Adrenal gland (tissue), 12 donors: ENCODE results near the gene FHOD3. TPM values are rescaled to one million over a fixed set of nuclear protein-coding genes. Genes with fewer than 3 reads are reported as not detected.
A peak's percentile ranks its signal among the peaks of the same experiment; 100 is the strongest.

ENCODE experiments used
- DNase-seq, 7 donors: peaks; one replicate each; pipeline ENCODE4 v3.0.0-alpha.2; 2019 to 2020
- H3K27ac ChIP-seq, 5 donors: fragments of 200-600 bp; sonication (generic) in 4 of 5; 1 replicate in 3 of 5; 2 replicates in 2 of 5; pipeline versions ENCODE4 v1.5.1 to v1.8.0; 2016 to 2020; ENCODE audit warnings: mild to moderate bottlenecking in 1 of 5
- H3K27me3 ChIP-seq: fragments of 200-600 bp; 2 replicates; pipeline ENCODE4 v1.8.0; 2021
- H3K36me3 ChIP-seq, 2 donors: fragments of 200-600 bp; replicated peaks in 1 of 2; 1 replicate in 1 of 2; 2 replicates in 1 of 2; pipeline versions ENCODE4 v1.5.1 to v1.8.0; 2018 to 2022
- H3K4me1 ChIP-seq, 2 donors: fragments of 200-600 bp; replicated peaks in 1 of 2; 1 replicate in 1 of 2; 2 replicates in 1 of 2; pipeline versions ENCODE4 v1.5.1 to v1.8.0; 2018 to 2021
- H3K4me3 ChIP-seq, 4 donors: fragments of 200-600 bp; sonication (generic) in 3 of 4; one replicate each; pipeline ENCODE4 v1.5.1; 2016 to 2018
- H3K9me3 ChIP-seq, 3 donors: fragments of 200-600 bp; sonication (generic) in 1 of 3; replicated peaks in 1 of 3; 1 replicate in 2 of 3; 2 replicates in 1 of 3; pipeline versions ENCODE4 v1.5.1 to v1.8.0; 2016 to 2021
- CTCF ChIP-seq, 6 experiments: fragments of 450-650 bp in 4 of 6; fragments of 200-600 bp in 2 of 6; sonication (generic) in 1 of 6; IDR thresholded peaks; 1 replicate in 5 of 6; 2 replicates in 1 of 6; pipeline versions ENCODE4 v1.5.1 to v1.8.0; 2016 to 2021; ENCODE audit warnings: antibody characterized with exemption in 6 of 6, mild to moderate bottlenecking in 2 of 6, moderate library complexity in 1 of 6
- POLR2A ChIP-seq, 2 donors: fragments of 450-650 bp; IDR thresholded peaks; one replicate each; pipeline ENCODE4 v1.6.1; 2017; ENCODE audit warnings: antibody characterized with exemption in 2 of 2, mild to moderate bottlenecking in 2 of 2, moderate library complexity in 1 of 2
- WGBS, 4 donors: extraction: QIAGEN DNeasy Blood & Tissue Kit in 2 of 4; methylation state at CpG; one replicate each; pipeline versions ENCODE4 v1.1.5 to v1.1.7; 2013 to 2017; 5-methylcytosine and 5-hydroxymethylcytosine counted together
- intact Hi-C, 2 donors: fragments of 100-400 bp; cut with DNase I; formaldehyde crosslinking; loops; one replicate each; pipeline versions ENCODE4 v1.14.1 to v1.15.0; 2022 to 2023
- polyA plus RNA-seq, 3 donors: library from polyadenylated mRNA; stranded (reverse); fragments of 200-250 nt in 2 of 3; fragments of 350-450 nt in 1 of 3; fragmentation: Illumina TruSeq in 1 of 3; extraction: RNeasy Lipid Tissue Mini Kit (QIAGEN cat#74804) in 1 of 3; gene quantifications; one replicate each; pipeline ENCODE4 v1.2.3, GENCODE V29; 2013 to 2014
- total RNA-seq, 9 donors: library from RNA; depleted of rRNA in 4 of 9; stranded (reverse); fragments of >200 nt in 4 of 9; fragments of 120-200 nt in 1 of 9; fragmentation: NEBNext Ultra II Directional in 1 of 9; extraction: Animal tissue kit (Norgen Biotek cat#: 25700) in 1 of 9; gene quantifications; one replicate each; pipeline versions ENCODE4 v1.1.0 to v1.2.4, GENCODE V29; 2013 to 2023
- donor health status: healthy with polysubstance abuse.
- donor health status: Bipolar disorder and iron deficiency.
- donor health status: DM: yes; HTN: yes; CAD: no.
- donor health status: DM: no; HTN: no; CAD: no.
- donor health status: DM: no; HTN: no; CAD: no.
- donor health status: DM: yes; HTN: yes; CAD: no.

Gene FHOD3
- total and polyA plus RNA-seq, 12 donors, result 17.5 to 87.9 (median 48.5) TPM

DNA sequence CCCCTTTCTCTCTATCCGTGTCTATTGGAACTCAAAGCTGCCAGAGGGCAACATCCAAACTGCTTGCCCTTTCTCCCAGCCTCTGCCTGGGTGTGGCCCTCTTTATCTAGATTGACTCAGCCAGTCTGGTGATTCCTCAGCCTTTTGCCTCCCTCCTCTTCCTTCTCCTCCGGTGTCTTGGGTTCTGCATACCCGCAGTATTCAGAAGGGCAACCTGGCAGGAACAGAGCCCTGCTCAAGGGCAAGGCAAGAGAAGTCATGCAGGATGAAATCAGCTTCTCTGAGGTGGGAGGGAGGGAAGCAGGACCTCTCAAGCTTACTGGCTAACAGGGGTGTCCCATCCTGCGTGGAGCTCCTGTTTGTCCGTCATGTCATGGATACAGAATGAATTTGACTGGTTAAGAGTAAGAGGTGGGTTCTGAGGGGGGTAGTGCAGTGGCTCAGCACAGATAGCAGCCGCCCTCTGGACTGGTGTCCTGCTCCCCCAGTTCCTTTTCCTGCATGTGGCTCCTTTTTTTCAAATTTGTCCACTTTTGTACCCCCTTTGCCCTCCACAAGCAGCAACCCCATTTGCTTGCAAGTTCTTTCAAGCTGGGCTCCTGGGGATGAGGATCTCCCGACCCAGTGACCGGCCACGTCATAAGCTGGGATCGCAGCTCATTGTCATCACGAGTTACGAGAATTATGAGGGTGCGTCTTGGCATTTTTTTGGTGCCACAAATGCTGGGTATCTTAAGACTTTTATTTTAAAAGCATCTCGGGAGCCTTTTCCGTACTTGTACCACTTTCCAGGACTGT is 154.1 kb downstream of the FHOD3 start:
- H3K4me3 ChIP-seq, result no peak overlapping the region
- WGBS, 4 donors, result 83 to 85% (median 85%) methylated on average over 15 of the region's 15 CpGs
- no peak overlapping the region for H3K27ac ChIP-seq
- H3K4me1 ChIP-seq, result peaks cover 0 to 13% of the 10 kb centered on the region in 2 donors
- intact Hi-C loops, result no loop called here
- H3K9me3 ChIP-seq, result no peaks in the 10 kb centered on the region
- TF ChIP-seq CTCF (IDR thresholded peaks at IDR 0.05), result no peak
- TF ChIP-seq POLR2A (IDR thresholded peaks at IDR 0.05), result no peak
- no peaks in the 10 kb centered on the region for H3K36me3 ChIP-seq
- H3K27me3 ChIP-seq, result no peaks in the 10 kb centered on the region
- peak in 1 of 7 donors; percentile 16 for DNase-seq

GRCh38 chr18:36454245-36454644 is 156.7 kb downstream of the FHOD3 start:
- no peak for TF ChIP-seq POLR2A (IDR thresholded peaks at IDR 0.05)
- no peak for TF ChIP-seq CTCF (IDR thresholded peaks at IDR 0.05)
- no peak for DNase-seq
- WGBS, 4 donors, result 100% methylated on average over 2 of the region's 2 CpGs

GRCh38 chr18:36454848-36455458 is 157.4 kb downstream of the FHOD3 start:
- Histone ChIP-seq H3K4me1 (peaks cover 0 to 13% of the 10 kb centered on the region in 2 donors), H3K4me3 (no peak overlapping the region), H3K36me3 (no peaks in the 10 kb centered on the region), H3K9me3 (no peaks in the 10 kb centered on the region), H3K27ac (no peak overlapping the region), H3K27me3 (no peaks in the 10 kb centered on the region)
- WGBS, 4 donors, result 66 to 72% (median 67%) methylated on average over 4 of the region's 4 CpGs
- DNase-seq, result no peak
- TF ChIP-seq CTCF (IDR thresholded peaks at IDR 0.05) (no peak), POLR2A (IDR thresholded peaks at IDR 0.05) (no peak)
- intact Hi-C loops, result no loop called here

More at GRCh38 chr18:36454245-36454644, 156.7 kb downstream of the FHOD3 start:
- intact Hi-C loops, result no loop called here
- H3K27ac ChIP-seq, result no peak overlapping the region
- peaks cover 0 to 13% of the 10 kb centered on the region in 2 donors for H3K4me1 ChIP-seq
- no peak overlapping the region for H3K4me3 ChIP-seq
- no peaks in the 10 kb centered on the region for H3K36me3 ChIP-seq
- no peaks in the 10 kb centered on the region for H3K27me3 ChIP-seq
- H3K9me3 ChIP-seq, result no peaks in the 10 kb centered on the region

DNA sequence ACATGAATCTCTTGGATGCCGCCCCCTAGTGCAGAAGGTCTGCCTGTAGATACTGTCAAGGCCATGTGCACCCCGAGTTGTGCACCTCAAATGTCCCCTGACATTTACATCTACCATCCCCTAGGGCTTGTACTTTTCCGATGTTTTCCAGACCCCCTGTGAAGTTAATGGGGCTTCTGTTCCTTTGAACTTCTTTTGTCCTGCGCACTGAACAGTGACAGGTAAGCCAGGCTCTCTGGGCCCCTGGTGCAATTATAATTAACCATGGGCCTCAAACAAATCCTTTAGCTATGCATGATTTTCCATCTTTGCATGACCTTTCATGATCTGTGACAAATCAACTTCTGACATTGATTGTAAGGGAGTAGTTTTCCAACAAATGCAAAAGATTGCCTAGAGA is 158.4 kb downstream of the FHOD3 start:
- Histone ChIP-seq H3K27me3 (no peaks in the 10 kb centered on the region), H3K4me3 (no peak overlapping the region), H3K36me3 (no peaks in the 10 kb centered on the region), H3K27ac (no peak overlapping the region), H3K4me1 (peaks cover 0 to 13% of the 10 kb centered on the region in 2 donors), H3K9me3 (no peaks in the 10 kb centered on the region)
- intact Hi-C loops, result no loop called here
- no peak for TF ChIP-seq POLR2A (IDR thresholded peaks at IDR 0.05)
- TF ChIP-seq CTCF (IDR thresholded peaks at IDR 0.05), result no peak
- WGBS, 4 donors, result 88 to 94% (median 93%) methylated on average over 4 of the region's 4 CpGs
- DNase-seq, result no peak
